Measurements from ENCODE around the gene PRDX5. TPM values are rescaled to one million over a fixed set of nuclear protein-coding genes. Genes with fewer than 3 reads are reported as not detected.

PRDX5 gene
- total RNA-seq, 2 donors from 2014 or later = 235 to 289 TPM

- no peaks in the 10 kb centered on the region for H3K9me3 Mint-ChIP-seq
- no peaks in the 10 kb centered on the region for H3K27me3 Mint-ChIP-seq (ENCODE audit: insufficient read depth)
- H3K9me3 ChIP-seq (ENCODE audit: control insufficient read depth, low read length) = no peaks in the 10 kb centered on the region
- peaks cover 43% of the 10 kb centered on the region for H3K36me3 Mint-ChIP-seq (ENCODE audit: low read depth)
- no peak overlapping the region for H3K27ac ChIP-seq (ENCODE audit: low read depth, low read length)
- no peaks in the 10 kb centered on the region for H3K4me1 ChIP-seq (ENCODE audit: control insufficient read depth, insufficient read depth, low read length)
- no peak overlapping the region for H3K4me3 Mint-ChIP-seq
- DNase-seq = no peak
- no peak overlapping the region for H3K9ac ChIP-seq (ENCODE audit: extremely low read depth, low read length, poor library complexity, severe bottlenecking)
- TF ChIP-seq CTCF (conservative IDR thresholded peaks at IDR 0.05) = peak; percentile 43
- H3K4me1 Mint-ChIP-seq = no peaks in the 10 kb centered on the region
- peaks cover 25% of the 10 kb centered on the region for H3K36me3 ChIP-seq (ENCODE audit: control insufficient read depth, insufficient read depth, low read length)
- no peak overlapping the region for H3K4me3 ChIP-seq (ENCODE audit: low read length)
- no peak overlapping the region for H3K27ac Mint-ChIP-seq
- 97% methylated on average over 53 to 82 of the region's 82 CpGs for whole genome bisulfite sequencing, 2 experiments (ENCODE audit: insufficient coverage in 1 of 2, insufficient read length in 1 of 2)
- H3K27me3 ChIP-seq (ENCODE audit: control insufficient read depth, insufficient read depth, low read length, poor library complexity, severe bottlenecking) = no peaks in the 10 kb centered on the region
Observed at GRCh38 chr11:64369440-64370421, 51.8 kb downstream of the PRDX5 start.

- 91 to 92% methylated on average over 5 to 20 of the region's 22 CpGs for WGBS, 2 experiments (ENCODE audit: insufficient coverage in 1 of 2, insufficient read length in 1 of 2)
- no peak overlapping the region for H3K9ac ChIP-seq (ENCODE audit: extremely low read depth, low read length, poor library complexity, severe bottlenecking)
- no peak overlapping the region for H3K27ac Mint-ChIP-seq
- peaks cover 31% of the 10 kb centered on the region for H3K36me3 Mint-ChIP-seq (ENCODE audit: low read depth)
- H3K27ac ChIP-seq (ENCODE audit: low read depth, low read length) = no peak overlapping the region
- H3K4me3 ChIP-seq (ENCODE audit: low read length) = no peak overlapping the region
- DNase-seq = no peak
- H3K9me3 ChIP-seq (ENCODE audit: control insufficient read depth, low read length) = no peaks in the 10 kb centered on the region
- H3K4me3 Mint-ChIP-seq = no peak overlapping the region
- no peak for TF ChIP-seq CTCF (conservative IDR thresholded peaks at IDR 0.05)
- H3K9me3 Mint-ChIP-seq = no peaks in the 10 kb centered on the region
- H3K27me3 ChIP-seq (ENCODE audit: control insufficient read depth, insufficient read depth, low read length, poor library complexity, severe bottlenecking) = no peaks in the 10 kb centered on the region
- H3K4me1 Mint-ChIP-seq = no peaks in the 10 kb centered on the region
- H3K4me1 ChIP-seq (ENCODE audit: control insufficient read depth, insufficient read depth, low read length) = no peaks in the 10 kb centered on the region
- peaks cover 16% of the 10 kb centered on the region for H3K36me3 ChIP-seq (ENCODE audit: control insufficient read depth, insufficient read depth, low read length)
- H3K27me3 Mint-ChIP-seq (ENCODE audit: insufficient read depth) = no peaks in the 10 kb centered on the region
Observed at GRCh38 chr11:64371201-64371600, 53.3 kb downstream of the PRDX5 start.

Small RNA genes lying within 50 kb of the gene (microRNA-seq; reads per million reads assigned to microRNA genes)
- not detected for gene MIR1237 (ENCODE audit: borderline microRNAs expressed)
- not detected for gene MIR7155 (ENCODE audit: borderline microRNAs expressed)

Other genes with a start within 250 kb of the PRDX5 start
- gene MACROD1, start 152.0 kb upstream of the PRDX5 start, total RNA-seq = 10 to 100 TPM; 23.0 to 41.9 TPM
- 100 to 1,000 TPM; 230 to 257 TPM for gene STIP1, start 131.9 kb upstream of the PRDX5 start, total RNA-seq
- gene FERMT3, start 111.4 kb upstream of the PRDX5 start, total RNA-seq = 1 to 10 TPM; 4.2 to 5.3 TPM
- gene TRPT1, start 91.9 kb upstream of the PRDX5 start, total RNA-seq = 10 to 100 TPM; 45.6 to 60.4 TPM
- gene NUDT22, start 91.8 kb upstream of the PRDX5 start, total RNA-seq = 10 to 100 TPM; 54.4 to 55.9 TPM
- 10 to 100 TPM; 20.3 to 22.9 TPM for gene DNAJC4, start 87.6 kb upstream of the PRDX5 start, total RNA-seq
- gene VEGFB, start 83.5 kb upstream of the PRDX5 start, total RNA-seq = 10 to 100 TPM; 58.9 to 78.4 TPM
- gene FKBP2, start 77.0 kb upstream of the PRDX5 start, total RNA-seq = 10 to 100 TPM; 44.6 to 53.7 TPM
- 100 to 1,000 TPM; 228 to 265 TPM for gene PPP1R14B, start 71.2 kb upstream of the PRDX5 start, total RNA-seq
- gene PLCB3, start 66.6 kb upstream of the PRDX5 start, total RNA-seq = 10 to 100 TPM; 75.0 to 83.2 TPM
- gene BAD, start 33.5 kb upstream of the PRDX5 start, total RNA-seq = 10 to 100 TPM; 42.3 to 48.2 TPM
- 10 to 100 TPM; 57.7 to 58.4 TPM for gene GPR137, start 32.3 kb upstream of the PRDX5 start, total RNA-seq
- not detected for gene KCNK4, start 26.8 kb upstream of the PRDX5 start, total RNA-seq
- gene CATSPERZ, start 17.8 kb upstream of the PRDX5 start, total RNA-seq = not detected
- gene ESRRA, start 12.6 kb upstream of the PRDX5 start, total RNA-seq = 10 to 100 TPM; 22.8 to 34.5 TPM
- gene TRMT112, start 562 bp upstream of the PRDX5 start, total RNA-seq = 100 to 1,000 TPM; 265 to 352 TPM
- gene CCDC88B, start 22.1 kb downstream of the PRDX5 start, total RNA-seq = 10 to 100 TPM; 14.2 to 15.2 TPM
- gene RPS6KA4, start 41.0 kb downstream of the PRDX5 start, total RNA-seq = 10 to 100 TPM; 13.5 to 14.5 TPM
- gene SLC22A11, start 237.8 kb downstream of the PRDX5 start, total RNA-seq = not detected